ENCODE results near the gene BLOC1S5.
"Not testable (repeated sequence)": the region's sequence is repeated elsewhere in the genome, so short reads cannot be mapped to it uniquely, and the experiment has no call there.

BLOC1S5 gene

DNA sequence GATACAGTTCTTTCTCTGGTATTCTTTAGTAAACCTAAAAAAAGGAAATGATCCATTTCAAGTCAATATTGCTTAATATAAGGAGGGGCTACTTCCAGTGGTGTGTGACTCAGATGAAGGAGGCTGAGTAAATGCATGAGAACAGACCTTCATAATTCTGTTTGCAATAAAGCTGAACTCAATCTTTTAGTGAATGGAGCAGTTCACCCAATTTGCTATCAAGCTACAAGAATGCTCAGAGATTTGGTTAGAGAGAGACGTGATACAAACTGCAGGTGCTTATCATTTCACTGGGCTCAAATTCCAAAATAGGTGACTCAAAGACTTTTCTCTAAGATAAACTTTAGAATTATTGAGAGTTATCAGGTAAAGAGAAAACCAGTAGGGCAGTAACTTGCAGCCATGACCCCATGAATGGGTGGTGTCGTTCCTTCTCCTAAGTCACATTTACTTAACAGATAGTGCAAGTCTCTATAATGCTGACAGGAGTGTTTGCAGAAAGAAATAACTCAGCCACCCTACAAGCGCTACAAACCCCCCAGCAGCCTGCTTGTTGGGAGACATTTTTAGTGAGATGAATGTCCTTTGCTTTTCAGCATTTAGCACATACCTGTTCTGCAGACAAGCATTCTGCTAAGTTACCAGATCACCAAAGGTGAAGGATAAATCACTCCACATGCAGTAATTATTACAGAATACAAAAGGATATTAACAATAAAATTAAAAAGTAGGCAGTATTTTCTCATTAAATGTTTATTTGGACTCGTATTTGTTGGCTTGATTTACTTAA, 16.4 kb upstream of the BLOC1S5 start:
- no peak for DNase-seq

DNA sequence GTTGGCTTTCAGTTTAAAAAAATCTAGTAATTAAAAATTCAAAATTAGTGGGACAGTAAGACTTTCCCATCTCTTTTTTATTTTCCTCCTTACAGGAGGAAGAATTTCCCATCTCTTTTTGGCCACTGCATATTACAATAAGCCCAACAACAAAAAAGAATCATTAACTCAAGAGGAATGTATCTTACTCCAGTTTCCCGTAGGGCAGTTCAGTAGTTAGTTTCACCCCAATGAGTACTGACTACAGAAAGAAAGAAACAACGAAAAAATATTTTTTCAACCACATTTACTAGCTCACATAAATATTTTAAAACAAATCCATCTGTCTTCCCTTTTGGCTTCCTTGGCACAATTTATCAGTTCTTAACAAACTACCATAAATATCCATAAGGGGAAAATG, 14.9 kb upstream of the BLOC1S5 start:
- no peak for DNase-seq

DNA sequence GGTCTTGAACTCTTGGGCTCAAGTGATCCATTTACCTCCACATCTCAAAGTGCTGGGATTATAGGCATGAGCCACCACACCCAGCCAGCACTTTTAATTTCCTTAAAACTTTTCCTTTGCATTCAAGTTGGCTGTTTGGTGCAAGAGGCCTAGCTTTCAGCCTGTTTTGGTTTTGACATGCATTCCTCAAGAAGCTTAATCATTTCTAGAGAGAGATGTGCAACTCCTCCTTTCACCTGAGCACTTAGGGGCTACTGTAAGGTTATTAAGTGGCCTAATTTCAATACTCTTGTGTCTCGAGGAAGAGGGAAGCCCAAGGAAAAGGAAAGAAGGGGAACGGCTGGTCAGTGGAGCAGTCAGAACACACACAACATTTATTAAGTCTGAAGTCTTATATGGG, 13.8 kb upstream of the BLOC1S5 start:
- DNase-seq: no peak

DNA sequence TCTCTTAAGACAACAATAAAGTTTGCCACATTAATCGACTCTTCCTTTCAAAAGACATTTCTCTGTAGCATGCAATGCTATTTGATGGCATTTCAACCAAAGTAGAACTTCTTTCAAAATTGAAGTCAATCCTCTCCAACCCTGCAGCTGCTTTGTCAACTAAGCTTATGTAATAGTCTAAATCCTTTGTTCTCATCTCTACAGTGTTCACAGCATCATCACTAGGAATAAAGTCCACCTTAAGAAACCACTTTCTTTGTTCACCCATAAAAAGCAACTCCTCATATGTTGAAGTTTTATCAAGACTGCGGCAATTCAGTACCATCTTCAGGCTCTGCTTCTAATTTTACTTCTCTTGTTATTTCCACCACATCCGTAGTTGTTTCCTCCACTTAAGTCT, 11.5 kb upstream of the BLOC1S5 start:
- DNase-seq: no peak

DNA sequence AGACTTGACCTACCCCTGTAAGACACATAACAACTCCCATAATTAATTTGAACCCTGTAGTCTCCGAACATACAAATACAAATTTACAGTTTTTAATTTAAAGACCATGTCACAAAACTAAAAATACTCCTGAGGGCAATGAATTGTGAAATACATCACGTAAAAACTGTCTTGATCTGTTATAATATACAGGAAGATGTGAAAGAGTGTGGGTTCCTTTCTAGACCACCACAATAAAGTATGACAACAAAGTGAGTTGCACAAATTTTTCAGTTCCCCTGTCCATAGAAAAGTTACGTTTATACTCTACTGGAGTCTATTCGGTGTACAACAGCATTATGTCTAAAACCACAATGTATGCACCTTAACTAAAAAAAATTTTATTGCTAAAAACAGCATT, 11.0 kb upstream of the BLOC1S5 start:
- DNase-seq: no peak

DNA sequence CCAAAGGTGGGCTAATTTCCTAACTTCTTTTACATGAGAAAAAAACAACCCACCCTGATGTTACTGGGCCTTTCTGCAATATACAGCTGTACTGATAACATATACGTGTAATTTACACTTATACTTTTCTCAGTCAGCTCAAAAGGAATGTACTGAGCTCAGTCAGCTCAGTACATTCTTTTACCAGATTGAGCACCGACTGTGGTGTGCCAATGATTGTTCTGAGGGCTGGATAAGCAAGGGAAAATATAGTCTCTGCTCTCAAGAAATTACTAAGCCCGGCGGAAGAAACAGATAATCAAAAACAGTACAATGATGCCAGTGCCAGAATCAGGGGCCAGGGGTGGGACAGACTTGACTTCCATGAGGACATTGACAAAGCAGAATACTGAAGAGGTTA, 10.0 kb upstream of the BLOC1S5 start:
- DNase-seq: no peak

DNA sequence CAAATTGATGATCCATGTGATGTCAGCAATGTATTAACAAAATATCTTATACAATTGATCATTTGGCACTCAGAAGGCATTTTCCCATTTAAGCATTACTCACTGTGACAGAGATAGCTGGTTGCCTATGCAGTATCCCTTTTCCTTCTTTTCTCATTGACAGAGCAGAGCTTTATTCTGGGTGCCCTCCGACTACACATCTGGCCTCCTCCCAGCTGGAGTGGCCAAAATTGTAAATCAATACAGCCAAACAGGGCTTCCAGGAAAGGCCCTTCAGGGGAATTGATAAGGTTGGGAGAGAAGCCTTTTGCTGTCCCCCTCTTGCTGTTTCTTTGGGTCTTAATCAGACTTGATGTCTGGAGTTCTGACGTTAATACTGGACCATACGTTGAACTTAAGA, 9.6 kb upstream of the BLOC1S5 start:
- no peak for DNase-seq

DNA sequence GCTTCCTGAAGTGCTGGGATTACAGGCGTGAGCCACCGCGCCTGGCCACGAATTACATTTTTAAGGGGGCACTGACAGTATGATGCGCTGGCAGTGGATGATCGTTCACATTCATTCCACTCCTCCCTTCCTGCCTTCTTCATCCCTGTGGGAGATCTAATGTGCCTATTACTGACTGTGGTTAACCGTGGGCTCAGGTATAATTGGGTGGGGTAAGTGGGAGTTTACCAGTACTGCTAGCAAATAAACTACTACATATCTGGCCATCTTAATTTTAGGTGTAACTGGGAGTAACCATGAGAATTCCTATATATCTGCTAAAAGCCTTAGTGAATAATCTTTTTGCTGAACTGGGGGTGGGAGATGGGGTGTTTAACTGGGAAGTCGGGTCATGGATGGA, 6.5 kb upstream of the BLOC1S5 start:
- DNase-seq: no peak

DNA sequence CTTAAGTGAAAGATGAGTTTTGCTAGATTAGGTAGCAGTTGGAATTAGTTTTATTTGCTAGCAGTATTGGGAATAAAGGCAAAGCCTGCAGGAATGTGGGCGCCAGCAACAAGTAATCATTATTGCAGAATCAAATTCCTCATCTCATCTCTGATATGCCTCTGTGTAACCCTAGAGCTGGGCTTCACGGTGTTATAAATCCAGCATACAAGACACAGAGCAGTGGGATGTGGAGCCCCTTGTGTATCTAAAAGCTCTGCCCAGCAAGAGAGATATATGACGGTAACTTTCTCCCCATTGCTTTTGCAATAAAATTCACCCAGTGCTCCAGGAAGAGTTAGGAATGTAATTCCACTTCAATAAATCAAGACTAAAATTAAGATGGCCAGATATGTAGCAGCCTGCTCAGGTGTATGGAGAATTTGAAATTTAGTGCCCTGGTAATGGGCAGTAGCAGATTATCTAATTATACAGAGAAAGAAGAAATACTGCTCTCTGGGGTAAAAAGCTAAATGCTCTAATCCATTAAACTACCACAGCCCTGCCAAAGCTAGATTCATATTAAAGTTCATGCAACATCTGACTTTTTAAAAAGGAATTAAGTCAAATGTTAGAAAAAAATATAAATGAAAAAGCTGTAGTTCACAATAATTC, 5.6 kb upstream of the BLOC1S5 start:
- no peak for DNase-seq

DNA sequence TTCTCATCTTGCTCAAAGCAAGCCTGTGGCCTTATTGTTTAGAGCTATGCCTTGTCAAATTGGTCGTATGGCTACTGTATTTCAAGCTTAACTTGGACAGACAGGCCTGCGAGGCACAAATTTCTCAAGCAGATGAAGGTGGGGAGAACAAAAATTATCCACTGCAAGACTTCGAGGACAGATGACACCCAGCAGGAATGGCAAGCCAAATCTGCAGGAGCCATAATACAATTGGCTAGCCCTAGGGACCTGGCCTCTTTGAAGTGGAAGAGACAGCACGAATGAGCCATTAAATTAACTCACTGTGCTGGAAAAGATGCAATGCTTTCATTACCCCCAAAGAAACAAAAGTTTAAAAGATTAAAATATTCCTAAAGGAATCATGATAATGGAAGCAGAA, 5.0 kb upstream of the BLOC1S5 start:
- DNase-seq: no peak

DNA sequence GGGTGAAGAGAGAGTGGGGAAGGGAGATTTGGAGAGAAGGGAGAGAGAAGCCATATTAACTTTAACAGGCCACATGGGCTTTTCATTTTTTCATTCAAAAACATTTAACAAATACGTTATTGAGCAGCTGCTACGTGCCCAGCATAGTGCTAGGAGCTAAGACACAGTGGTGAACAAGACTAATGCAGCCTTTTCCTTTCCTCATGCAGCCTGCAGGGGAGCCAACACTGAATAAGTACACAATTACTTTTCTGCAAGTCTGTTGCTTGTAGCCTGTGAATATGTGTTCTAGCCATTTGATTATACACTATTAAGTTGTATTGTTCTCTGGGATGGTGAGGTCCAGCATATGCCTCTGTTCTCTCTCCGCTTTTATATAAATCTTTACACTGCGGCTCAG, 1.9 kb upstream of the BLOC1S5 start:
- no peak for DNase-seq

DNA sequence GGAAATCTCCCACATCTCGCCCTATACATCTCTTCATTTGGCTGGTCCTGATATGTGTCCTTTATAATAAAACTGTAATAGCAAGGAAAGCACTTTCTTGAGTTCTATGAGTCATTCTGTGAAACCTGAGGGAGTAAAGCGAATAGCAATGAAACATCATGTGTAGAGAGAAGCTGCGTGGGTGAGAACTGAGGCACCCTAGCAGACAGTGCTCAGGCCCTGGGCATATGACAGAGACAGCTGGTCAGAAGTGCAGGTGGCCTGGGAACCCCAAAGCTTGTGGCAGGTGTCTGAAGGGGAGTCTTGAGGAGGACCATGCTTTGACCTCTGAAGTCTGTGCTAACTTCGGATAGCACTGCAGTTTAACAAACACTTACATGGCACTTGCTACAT, 1.3 kb upstream of the BLOC1S5 start:
- no peak for DNase-seq

DNA sequence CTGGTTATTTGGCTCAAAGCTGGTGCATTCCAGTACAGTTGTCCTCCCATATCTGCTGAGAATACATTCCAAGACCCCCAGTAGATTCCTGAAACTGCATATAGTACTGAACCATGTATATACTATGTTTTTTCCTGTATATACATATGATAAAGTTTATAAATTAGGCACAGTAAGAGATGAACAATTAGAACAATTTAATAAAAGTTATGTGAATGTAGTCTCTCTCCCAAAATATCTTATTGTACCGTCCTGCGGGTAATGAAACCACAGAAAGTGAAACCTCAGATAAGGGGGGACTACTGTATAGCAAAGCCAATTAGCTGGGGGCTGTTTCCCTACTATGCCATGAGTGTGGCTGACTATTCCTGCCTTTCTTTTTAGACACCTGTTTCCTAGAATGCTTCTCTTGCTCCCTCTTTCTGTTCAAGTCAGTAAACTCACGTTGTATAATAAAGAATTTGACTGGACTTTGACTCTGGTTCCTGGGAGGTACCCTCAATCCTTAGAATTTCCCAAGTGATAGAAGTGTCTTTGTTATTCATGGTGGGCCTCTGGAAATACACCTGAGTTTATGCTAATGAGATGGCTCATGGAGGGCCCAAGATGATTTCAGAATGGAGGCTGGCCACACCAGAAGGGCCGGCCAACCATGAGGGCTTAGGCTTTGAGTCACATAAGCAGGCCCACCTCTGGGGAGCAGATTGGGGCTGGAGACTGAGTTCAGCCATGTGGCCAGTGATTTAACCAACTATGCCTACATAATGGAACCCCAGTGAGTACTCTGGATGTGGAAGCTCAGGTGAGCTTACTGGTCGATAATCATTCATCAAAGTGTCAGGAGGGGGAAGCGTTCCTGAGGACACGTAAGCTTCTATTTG, 689 bp upstream of the BLOC1S5 start:
- DNase-seq: no peak

DNA sequence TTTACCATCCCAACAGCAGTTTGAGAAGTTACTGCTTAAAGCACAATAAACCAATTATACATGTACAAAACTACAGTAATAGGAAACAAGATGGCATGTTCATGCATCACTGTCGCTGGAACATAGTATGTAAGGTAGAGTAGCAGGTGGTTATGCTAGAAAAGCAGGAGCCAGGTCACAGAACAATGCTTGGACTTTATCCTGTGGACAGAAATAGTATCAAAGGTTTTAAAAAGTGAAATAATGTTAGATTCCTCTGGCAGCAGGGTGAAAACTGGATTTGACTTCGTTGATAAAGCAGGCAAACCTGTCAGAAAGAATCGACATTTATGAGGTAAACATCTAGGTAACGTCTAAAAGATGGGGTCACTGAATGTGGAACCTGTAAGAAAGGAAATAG, 2.5 kb downstream of the BLOC1S5 start:
- DNase-seq: no peak

DNA sequence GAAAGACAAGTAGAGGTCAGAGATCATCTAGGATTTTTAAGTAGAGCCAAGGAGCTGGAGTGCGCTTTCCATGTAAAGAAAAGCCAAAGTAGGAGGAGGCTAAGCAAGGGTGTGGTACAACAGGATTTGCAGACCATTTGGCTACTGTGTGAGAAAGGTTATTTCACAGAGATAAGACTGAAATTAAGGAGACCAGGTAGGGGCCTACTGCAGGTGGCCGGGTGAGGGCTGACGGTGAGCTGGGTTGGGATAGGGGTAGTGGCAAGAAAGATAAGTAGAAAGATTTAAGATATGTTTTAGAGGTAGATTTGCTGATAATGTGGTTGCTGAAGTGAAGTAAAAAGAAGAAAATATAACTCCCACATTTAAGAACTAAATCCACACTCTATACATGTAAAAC, 3.8 kb downstream of the BLOC1S5 start:
- DNase-seq: no peak

DNA sequence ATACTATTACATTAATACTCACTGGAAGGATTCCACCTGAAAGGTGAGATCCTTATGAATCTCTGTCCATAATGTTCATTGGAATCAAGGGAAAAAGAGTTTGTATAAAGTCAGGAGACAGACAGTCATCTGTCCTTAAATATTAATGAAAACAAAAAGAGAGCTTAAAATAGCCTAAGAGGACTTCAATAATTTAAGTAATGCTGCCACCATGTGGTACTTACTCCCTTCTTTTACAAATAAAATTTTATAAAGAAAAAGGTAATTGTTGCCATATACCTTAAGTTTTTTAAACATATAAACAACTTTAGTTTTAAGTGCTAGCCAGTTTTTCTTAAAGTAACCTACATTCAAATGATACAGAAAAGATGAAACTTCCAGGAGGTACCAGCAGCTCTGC, 5.1 kb downstream of the BLOC1S5 start:
- no peak for DNase-seq

DNA sequence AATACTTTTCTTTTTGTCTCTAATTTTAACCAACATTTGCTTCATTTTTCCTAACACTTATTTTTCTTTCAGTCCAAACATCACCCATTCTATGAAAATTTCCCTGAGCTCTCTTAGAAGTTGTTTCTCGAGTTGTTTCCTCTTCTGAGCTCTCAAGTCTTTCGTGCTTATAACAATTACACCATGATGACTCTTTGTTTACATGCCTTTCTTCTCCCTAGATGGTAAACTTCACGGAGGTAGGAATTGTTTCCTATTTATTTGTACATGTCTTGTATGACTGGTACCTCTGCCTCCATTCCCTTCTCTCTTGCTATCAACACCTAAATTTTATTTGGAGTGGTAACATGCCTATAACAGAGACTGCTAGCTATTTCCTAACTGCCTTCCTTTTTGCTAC, 6.4 kb downstream of the BLOC1S5 start:
- DNase-seq: no peak

DNA sequence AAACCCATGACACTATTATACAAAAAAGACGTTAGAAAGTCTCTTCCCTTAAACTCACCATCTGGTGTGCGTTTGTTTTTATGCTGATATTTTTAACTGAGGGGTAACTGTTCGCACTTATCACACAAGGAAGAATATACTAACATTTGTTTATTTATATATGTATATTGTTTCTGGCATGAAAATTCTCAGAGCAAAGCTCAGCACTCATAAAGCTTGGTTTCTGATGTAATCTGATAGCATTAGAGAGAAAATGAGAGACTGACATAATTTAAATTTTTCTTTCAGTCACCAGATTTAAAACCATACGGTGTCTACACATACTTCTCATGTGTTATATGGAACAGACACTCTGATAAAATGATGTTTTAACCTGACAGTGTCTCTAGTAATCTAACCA, 6.9 kb downstream of the BLOC1S5 start:
- DNase-seq: no peak

DNA sequence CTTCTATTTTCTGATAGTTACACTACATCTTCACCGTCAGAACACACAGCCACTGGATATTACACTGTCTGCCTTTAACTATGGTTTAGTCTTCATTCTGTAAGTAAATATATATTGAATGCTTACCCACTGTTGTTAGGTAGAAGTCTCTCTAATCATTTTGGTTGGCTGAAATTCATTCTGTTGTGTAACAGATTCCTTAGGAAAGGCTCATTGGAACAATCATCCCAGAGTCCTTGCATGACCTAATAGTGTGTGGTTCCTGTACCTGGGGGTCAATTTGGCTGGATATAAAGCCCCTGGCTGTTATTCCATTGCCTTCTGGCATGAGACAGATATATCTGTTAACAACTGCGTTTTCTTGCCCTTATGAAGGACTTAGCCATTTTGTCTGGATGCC, 9.9 kb downstream of the BLOC1S5 start:
- no peak for DNase-seq

DNA sequence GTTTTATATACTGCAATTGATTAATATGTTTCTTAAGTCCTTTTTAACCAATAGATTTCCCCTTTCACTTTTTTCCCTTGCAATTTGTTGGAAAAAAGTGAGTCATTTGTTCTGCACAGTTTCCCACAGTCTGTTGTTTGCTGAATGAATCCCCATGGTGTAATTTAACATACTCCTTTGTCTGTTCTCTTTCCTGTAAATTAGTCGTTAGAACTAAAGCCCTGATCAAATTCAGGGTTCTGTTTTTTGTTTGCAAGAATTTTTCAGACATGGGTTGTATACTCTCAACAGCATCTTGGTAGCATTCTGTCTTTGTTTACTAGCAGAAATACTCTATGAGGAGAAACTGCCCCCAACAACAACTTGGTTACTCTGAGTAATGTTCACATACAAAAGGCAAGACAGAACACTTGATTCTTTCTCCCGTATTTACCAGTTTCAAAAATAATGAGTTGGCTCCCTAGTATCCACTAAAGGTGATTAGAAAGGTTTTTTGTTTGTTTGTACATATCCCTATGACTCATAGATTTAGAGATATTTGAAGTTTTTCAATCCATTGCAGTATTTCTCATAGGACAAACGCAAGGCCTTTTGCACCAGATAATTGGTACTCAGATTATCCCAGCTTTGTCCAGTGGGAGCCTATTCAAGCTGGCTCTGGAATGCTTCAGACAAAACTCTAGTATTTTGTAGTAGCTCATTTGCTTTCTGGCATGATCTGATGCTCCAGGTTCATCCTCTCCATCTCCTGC, 16.5 kb downstream of the BLOC1S5 start:
- no peak for DNase-seq

DNA sequence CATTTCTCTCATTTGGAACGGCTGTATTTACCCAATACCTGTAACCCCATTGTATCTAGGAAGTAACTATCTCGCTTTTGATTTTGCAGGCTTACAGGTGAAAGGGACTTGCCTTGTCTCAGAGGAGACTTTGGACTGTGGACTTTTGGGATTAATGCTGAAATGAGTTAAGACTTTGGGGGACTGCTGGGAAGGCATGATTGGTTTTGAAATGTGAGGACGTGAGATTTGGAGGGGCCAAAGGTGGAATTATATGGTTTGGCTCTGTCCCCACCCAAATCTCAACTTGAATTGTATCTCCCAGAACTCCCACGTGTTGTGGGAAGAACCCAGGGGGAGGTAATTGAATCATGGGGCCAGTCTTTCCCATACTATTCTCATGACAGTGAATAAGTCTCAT, 18.4 kb downstream of the BLOC1S5 start:
- DNase-seq: not testable (repeated sequence)

DNA sequence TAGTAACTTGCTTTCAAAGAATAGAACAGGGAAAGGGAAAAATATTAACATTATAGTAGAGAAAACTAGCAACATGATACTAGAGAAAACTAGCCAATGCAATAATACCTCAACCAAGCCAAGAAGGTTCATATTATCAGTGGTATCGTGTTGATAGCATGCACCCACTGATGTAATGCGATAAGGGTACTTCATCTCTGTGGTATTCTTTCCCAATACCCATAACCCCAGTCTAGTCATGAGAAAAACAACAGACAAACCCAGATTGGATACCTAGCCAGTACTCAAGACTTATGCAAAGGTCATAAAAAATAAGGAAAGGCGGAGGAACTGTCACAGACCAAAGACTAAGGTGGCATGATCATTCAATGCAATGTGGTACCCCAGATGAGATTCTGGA, 21.0 kb downstream of the BLOC1S5 start:
- DNase-seq: no peak

DNA sequence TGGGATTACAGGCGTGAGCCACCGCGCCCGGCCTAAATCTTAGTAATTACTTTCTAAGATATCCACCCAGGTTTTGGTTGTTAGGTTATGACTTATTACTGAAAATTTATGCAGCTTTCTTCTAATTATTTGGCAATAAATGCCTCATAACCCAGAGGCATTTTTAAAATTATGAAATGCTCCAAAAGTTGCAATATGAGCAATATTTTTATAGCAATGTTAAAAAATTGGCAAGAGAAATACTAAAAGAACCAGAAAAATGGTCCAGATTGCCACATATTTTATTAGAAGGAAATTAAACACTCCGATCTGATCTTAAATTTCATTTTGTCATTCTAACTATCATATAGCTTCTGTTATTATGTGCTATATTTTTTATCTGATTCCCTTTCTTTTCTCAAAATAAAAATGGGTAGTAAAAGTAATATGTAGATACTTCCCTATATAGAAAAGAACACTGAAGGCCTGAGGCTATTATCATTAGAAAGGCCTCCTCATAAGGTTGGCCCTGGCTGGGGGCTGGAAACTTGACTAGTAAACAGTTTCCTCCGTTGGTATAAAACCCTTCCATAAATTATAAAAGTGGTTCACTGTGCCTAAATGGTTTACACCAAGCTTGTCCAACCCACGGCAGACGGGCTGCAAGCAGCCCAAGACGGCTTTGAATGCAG, 22.1 kb downstream of the BLOC1S5 start:
- no peak for DNase-seq
